ENCODE results near the gene PEDS1. TPM values are rescaled to one million over a fixed set of nuclear protein-coding genes. Genes with fewer than 3 reads are reported as not detected.

PEDS1 gene
- total and polyA plus RNA-seq, 4 donors, result 4.8 to 19.3 (median 8.6) TPM

GRCh38 chr20:50199703-50200102 is 46.2 kb upstream of the PEDS1 start:
- TF ChIP-seq RXRA (IDR thresholded peaks at IDR 0.05) (no peak), GABPA (IDR thresholded peaks at IDR 0.05 in 1 of 2, conservative IDR thresholded peaks at IDR 0.05 in 1 of 2) (no peak), FOXA1 (IDR thresholded peaks at IDR 0.05) (no peak), NR2F2 (IDR thresholded peaks at IDR 0.05) (no peak), EGR1 (IDR thresholded peaks at IDR 0.05; ENCODE audit: low read depth in 2 of 2) (no peak), RAD21 (IDR thresholded peaks at IDR 0.05) (no peak), SP1 (IDR thresholded peaks at IDR 0.05) (no peak), JUND (IDR thresholded peaks at IDR 0.05) (no peak), FOXA2 (IDR thresholded peaks at IDR 0.05) (no peak), YY1 (IDR thresholded peaks at IDR 0.05) (no peak), HNF4A (conservative IDR thresholded peaks at IDR 0.05) (no peak), TAF1 (conservative IDR thresholded peaks at IDR 0.05) (no peak), ATF3 (IDR thresholded peaks at IDR 0.05) (no peak), HNF4G (IDR thresholded peaks at IDR 0.05) (no peak)
- TF ChIP-seq, protein P1, sequence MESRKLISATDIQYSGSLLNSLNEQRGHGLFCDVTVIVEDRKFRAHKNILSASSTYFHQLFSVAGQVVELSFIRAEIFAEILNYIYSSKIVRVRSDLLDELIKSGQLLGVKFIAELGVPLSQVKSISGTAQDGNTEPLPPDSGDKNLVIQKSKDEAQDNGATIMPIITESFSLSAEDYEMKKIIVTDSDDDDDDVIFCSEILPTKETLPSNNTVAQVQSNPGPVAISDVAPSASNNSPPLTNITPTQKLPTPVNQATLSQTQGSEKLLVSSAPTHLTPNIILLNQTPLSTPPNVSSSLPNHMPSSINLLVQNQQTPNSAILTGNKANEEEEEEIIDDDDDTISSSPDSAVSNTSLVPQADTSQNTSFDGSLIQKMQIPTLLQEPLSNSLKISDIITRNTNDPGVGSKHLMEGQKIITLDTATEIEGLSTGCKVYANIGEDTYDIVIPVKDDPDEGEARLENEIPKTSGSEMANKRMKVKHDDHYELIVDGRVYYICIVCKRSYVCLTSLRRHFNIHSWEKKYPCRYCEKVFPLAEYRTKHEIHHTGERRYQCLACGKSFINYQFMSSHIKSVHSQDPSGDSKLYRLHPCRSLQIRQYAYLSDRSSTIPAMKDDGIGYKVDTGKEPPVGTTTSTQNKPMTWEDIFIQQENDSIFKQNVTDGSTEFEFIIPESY (IDR thresholded peaks at IDR 0.05), result no peak
- TF ChIP-seq, protein P2, sequence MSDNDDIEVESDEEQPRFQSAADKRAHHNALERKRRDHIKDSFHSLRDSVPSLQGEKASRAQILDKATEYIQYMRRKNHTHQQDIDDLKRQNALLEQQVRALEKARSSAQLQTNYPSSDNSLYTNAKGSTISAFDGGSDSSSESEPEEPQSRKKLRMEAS (IDR thresholded peaks at IDR 0.05), result no peak
- TF ChIP-seq, protein P3, sequence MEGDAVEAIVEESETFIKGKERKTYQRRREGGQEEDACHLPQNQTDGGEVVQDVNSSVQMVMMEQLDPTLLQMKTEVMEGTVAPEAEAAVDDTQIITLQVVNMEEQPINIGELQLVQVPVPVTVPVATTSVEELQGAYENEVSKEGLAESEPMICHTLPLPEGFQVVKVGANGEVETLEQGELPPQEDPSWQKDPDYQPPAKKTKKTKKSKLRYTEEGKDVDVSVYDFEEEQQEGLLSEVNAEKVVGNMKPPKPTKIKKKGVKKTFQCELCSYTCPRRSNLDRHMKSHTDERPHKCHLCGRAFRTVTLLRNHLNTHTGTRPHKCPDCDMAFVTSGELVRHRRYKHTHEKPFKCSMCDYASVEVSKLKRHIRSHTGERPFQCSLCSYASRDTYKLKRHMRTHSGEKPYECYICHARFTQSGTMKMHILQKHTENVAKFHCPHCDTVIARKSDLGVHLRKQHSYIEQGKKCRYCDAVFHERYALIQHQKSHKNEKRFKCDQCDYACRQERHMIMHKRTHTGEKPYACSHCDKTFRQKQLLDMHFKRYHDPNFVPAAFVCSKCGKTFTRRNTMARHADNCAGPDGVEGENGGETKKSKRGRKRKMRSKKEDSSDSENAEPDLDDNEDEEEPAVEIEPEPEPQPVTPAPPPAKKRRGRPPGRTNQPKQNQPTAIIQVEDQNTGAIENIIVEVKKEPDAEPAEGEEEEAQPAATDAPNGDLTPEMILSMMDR (IDR thresholded peaks at IDR 0.05; ENCODE audit: low read depth, low read length, missing input control), result no peak
- TF ChIP-seq, protein P4, sequence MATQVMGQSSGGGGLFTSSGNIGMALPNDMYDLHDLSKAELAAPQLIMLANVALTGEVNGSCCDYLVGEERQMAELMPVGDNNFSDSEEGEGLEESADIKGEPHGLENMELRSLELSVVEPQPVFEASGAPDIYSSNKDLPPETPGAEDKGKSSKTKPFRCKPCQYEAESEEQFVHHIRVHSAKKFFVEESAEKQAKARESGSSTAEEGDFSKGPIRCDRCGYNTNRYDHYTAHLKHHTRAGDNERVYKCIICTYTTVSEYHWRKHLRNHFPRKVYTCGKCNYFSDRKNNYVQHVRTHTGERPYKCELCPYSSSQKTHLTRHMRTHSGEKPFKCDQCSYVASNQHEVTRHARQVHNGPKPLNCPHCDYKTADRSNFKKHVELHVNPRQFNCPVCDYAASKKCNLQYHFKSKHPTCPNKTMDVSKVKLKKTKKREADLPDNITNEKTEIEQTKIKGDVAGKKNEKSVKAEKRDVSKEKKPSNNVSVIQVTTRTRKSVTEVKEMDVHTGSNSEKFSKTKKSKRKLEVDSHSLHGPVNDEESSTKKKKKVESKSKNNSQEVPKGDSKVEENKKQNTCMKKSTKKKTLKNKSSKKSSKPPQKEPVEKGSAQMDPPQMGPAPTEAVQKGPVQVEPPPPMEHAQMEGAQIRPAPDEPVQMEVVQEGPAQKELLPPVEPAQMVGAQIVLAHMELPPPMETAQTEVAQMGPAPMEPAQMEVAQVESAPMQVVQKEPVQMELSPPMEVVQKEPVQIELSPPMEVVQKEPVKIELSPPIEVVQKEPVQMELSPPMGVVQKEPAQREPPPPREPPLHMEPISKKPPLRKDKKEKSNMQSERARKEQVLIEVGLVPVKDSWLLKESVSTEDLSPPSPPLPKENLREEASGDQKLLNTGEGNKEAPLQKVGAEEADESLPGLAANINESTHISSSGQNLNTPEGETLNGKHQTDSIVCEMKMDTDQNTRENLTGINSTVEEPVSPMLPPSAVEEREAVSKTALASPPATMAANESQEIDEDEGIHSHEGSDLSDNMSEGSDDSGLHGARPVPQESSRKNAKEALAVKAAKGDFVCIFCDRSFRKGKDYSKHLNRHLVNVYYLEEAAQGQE (IDR thresholded peaks at IDR 0.05), result no peak
- 86% methylated on average over 4 of the region's 4 CpGs for WGBS
- Histone ChIP-seq H3K4me1 (ENCODE audit: control insufficient read depth in 4 of 4, insufficient read depth in 4 of 4, low read length in 3 of 4) (peaks cover 0 to 5% (median 0%) of the 10 kb centered on the region in 4 donors), H3K27ac (ENCODE audit: low read depth in 1 of 2, low read length in 2 of 2) (no peak overlapping the region), H3K9me3 (ENCODE audit: control insufficient read depth in 4 of 4, low read length in 3 of 4) (no peaks in the 10 kb centered on the region), H3K9ac (ENCODE audit: low read depth in 1 of 2, low read length in 2 of 2) (no peak overlapping the region), H3K36me3 (ENCODE audit: control insufficient read depth in 4 of 4, insufficient read depth in 3 of 4, low read depth in 1 of 4, low read length in 3 of 4) (no peaks in the 10 kb centered on the region), H3K4me3 (ENCODE audit: low read depth in 1 of 3, low read length in 3 of 3) (no peak overlapping the region), H3K27me3 (ENCODE audit: control insufficient read depth in 4 of 4, insufficient read depth in 4 of 4, low read length in 3 of 4) (no peaks in the 10 kb centered on the region)
- no peak for DNase-seq (ENCODE audit: low spot score)
